Neuron (in vitro differentiated cells): Measurements from ENCODE around the gene HS6ST2.

ENCODE experiments used
- H2AFZ ChIP-seq: one replicate; pipeline ENCODE4 v1.6.1; 2013; ENCODE audit warnings: low read depth, mild to moderate bottlenecking, inconsistent platforms, low read length, moderate library complexity
- H3K27me3 ChIP-seq: one replicate; pipeline ENCODE4 v1.6.1; 2013; ENCODE audit warnings: low read length; ENCODE audit not compliant: insufficient read depth
- H3K36me3 ChIP-seq: one replicate; pipeline ENCODE4 v1.6.1; 2013; ENCODE audit warnings: low read length; ENCODE audit not compliant: insufficient read depth
- H3K4me1 ChIP-seq: one replicate; pipeline ENCODE4 v1.6.1; 2013; ENCODE audit warnings: low read length; ENCODE audit not compliant: insufficient read depth
- H3K4me3 ChIP-seq: 2 replicates; pipeline ENCODE4 v1.5.1; 2013; ENCODE audit warnings: mild to moderate bottlenecking, low read length, moderate library complexity
- H3K9me3 ChIP-seq: one replicate; pipeline ENCODE4 v1.6.1; 2013; ENCODE audit warnings: low read length

The HS6ST2 gene

DNA sequence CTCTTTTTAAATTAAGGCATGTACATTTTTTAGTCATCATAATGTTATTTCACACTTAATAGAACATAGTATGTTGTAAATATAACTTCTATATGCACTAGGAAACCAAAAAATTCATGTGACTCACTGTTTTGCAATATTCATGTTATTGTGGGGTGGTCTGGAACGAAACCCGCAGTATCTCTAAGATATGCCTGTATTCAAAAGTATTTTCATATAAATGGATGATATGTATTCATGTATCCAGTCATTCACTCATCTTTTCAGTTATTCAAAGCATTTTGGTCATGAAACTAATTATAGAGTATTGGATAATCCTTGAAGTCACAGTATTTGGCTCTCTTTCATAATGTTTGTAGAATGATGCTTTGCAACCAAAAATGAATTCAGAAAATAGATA, 168.1 kb downstream of the HS6ST2 start:
- Histone ChIP-seq H3K27me3 (no peaks in the 10 kb centered on the region), H3K36me3 (no peaks in the 10 kb centered on the region), H3K9me3 (no peaks in the 10 kb centered on the region), H3K4me3 (no peak overlapping the region), H2AFZ (no peak overlapping the region), H3K4me1 (peaks cover 1% of the 10 kb centered on the region)

GRCh38 chrX:132786217-132786616, 172.2 kb downstream of the HS6ST2 start:
- no peaks in the 10 kb centered on the region for H3K36me3 ChIP-seq
- H3K27me3 ChIP-seq = no peaks in the 10 kb centered on the region
- H3K4me3 ChIP-seq = no peak overlapping the region
- no peaks in the 10 kb centered on the region for H3K4me1 ChIP-seq
- H3K9me3 ChIP-seq = no peaks in the 10 kb centered on the region
- no peak overlapping the region for H2AFZ ChIP-seq

GRCh38 chrX:132778917-132779316, 179.5 kb downstream of the HS6ST2 start:
- H3K27me3 ChIP-seq = no peaks in the 10 kb centered on the region
- no peak overlapping the region for H2AFZ ChIP-seq
- H3K36me3 ChIP-seq = no peaks in the 10 kb centered on the region
- H3K4me1 ChIP-seq = no peaks in the 10 kb centered on the region
- H3K4me3 ChIP-seq = no peak overlapping the region
- H3K9me3 ChIP-seq = no peaks in the 10 kb centered on the region

- Histone ChIP-seq H3K36me3 (no peaks in the 10 kb centered on the region), H2AFZ (no peak overlapping the region), H3K4me3 (no peak overlapping the region)
These were observed 181.8 kb downstream of the HS6ST2 start for GRCh38 chrX:132776486-132777210.

DNA sequence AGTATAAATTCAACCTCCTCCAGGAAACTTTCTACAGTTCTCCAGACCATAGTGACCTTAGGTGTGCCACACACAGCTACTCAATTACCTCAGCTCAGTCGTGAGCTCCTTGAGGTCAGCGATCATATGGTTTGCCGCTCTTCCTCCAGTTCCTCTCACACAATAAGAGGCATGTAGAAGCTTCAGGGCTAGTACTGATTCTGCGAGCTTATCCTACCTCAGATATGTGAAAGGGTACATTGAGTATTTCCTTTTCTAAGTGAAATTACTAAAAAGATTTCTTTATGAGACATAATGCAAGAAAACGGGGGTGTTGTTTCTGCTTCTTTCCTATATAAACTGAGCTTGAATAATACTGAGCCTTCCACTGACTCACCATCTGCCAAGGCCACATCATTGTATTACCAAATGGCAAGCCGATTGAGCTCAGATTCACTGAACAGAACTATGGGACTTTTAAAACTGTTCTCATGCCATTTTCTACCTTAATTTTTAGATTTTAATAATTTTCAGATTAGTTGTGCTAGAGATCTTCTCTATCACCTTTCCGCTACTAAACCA, 183.1 kb downstream of the HS6ST2 start:
- Histone ChIP-seq H3K36me3 (no peaks in the 10 kb centered on the region), H3K4me3 (no peak overlapping the region), H3K4me1 (no peaks in the 10 kb centered on the region), H2AFZ (no peak overlapping the region), H3K9me3 (no peaks in the 10 kb centered on the region), H3K27me3 (no peaks in the 10 kb centered on the region)

More at GRCh38 chrX:132776486-132777210, 181.8 kb downstream of the HS6ST2 start:
- Histone ChIP-seq H3K4me1 (no peaks in the 10 kb centered on the region), H3K27me3 (no peaks in the 10 kb centered on the region), H3K9me3 (no peaks in the 10 kb centered on the region)

GRCh38 chrX:132774010-132774714, 184.3 kb downstream of the HS6ST2 start:
- Histone ChIP-seq H2AFZ (no peak overlapping the region), H3K4me3 (no peak overlapping the region)

DNA sequence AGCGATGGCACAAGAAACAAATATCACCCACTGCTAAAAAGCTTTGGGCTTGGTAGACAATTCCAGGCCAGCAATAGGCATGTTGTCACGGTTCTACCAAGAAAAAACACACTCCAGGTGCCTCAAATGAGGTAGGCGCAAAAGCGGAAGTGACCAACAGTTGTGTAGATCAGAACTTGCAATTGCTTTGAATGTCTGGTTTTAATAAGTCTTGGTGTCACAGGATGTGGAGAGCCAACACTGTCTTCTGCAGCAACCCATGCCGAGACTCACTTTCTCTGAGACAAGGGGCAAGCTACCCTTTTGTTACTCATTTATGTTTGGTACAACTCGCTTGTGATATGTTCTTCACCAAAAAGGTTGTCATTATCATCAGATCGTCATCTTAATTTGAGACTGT, 188.8 kb downstream of the HS6ST2 start:
- H3K4me1 ChIP-seq = peaks cover 5% of the 10 kb centered on the region
- H3K27me3 ChIP-seq = no peaks in the 10 kb centered on the region
- H3K36me3 ChIP-seq = no peaks in the 10 kb centered on the region
- no peak overlapping the region for H3K4me3 ChIP-seq
- H2AFZ ChIP-seq = no peak overlapping the region
- H3K9me3 ChIP-seq = no peaks in the 10 kb centered on the region

More at GRCh38 chrX:132774010-132774714, 184.3 kb downstream of the HS6ST2 start:
- Histone ChIP-seq H3K36me3 (no peaks in the 10 kb centered on the region), H3K9me3 (no peaks in the 10 kb centered on the region), H3K27me3 (no peaks in the 10 kb centered on the region), H3K4me1 (no peaks in the 10 kb centered on the region)

DNA sequence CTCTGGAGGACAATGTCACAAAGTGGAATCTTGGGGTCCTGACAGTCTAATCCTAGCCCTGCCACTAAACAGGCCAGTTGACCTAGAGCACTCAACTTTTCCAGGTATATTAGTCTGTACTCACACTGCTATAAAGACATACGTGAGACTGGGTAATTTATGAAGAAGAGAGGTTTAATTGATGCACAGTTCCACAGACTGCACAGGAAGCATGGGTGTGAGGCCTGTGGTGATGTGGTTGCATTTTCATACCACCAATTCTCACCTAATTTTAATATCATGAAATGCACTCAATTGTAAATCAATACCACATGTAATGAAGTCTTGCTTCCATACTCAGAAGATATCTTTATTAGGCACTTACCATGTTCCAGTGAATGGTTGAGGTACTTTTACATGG, 192.0 kb downstream of the HS6ST2 start:
- no peaks in the 10 kb centered on the region for H3K27me3 ChIP-seq
- no peak overlapping the region for H2AFZ ChIP-seq
- H3K36me3 ChIP-seq = no peaks in the 10 kb centered on the region
- no peak overlapping the region for H3K4me3 ChIP-seq
- H3K4me1 ChIP-seq = peaks cover 5% of the 10 kb centered on the region
- no peaks in the 10 kb centered on the region for H3K9me3 ChIP-seq

GRCh38 chrX:132763528-132763927, 194.9 kb downstream of the HS6ST2 start:
- Histone ChIP-seq H3K27me3 (no peaks in the 10 kb centered on the region), H3K4me3 (no peak overlapping the region), H3K36me3 (no peaks in the 10 kb centered on the region), H3K4me1 (peaks cover 13% of the 10 kb centered on the region), H3K9me3 (no peaks in the 10 kb centered on the region), H2AFZ (no peak overlapping the region)

- Histone ChIP-seq H3K27me3 (no peaks in the 10 kb centered on the region), H3K4me1 (peaks cover 17% of the 10 kb centered on the region), H3K36me3 (no peaks in the 10 kb centered on the region), H3K9me3 (no peaks in the 10 kb centered on the region), H3K4me3 (no peak overlapping the region), H2AFZ (no peak overlapping the region)
These were observed 199.7 kb downstream of the HS6ST2 start for GRCh38 chrX:132758759-132759158.

GRCh38 chrX:132757066-132757623, 201.3 kb downstream of the HS6ST2 start:
- H3K4me3 ChIP-seq = no peak overlapping the region
- no peaks in the 10 kb centered on the region for H3K36me3 ChIP-seq
- H3K27me3 ChIP-seq = no peaks in the 10 kb centered on the region
- peaks cover 17% of the 10 kb centered on the region for H3K4me1 ChIP-seq
- H2AFZ ChIP-seq = no peak overlapping the region
- H3K9me3 ChIP-seq = no peaks in the 10 kb centered on the region

- Histone ChIP-seq H3K27me3 (no peaks in the 10 kb centered on the region), H3K9me3 (no peaks in the 10 kb centered on the region), H2AFZ (no peak overlapping the region), H3K36me3 (no peaks in the 10 kb centered on the region), H3K4me3 (no peak overlapping the region), H3K4me1 (peaks cover 17% of the 10 kb centered on the region)
These were observed 202.0 kb downstream of the HS6ST2 start for GRCh38 chrX:132756439-132756838.

DNA sequence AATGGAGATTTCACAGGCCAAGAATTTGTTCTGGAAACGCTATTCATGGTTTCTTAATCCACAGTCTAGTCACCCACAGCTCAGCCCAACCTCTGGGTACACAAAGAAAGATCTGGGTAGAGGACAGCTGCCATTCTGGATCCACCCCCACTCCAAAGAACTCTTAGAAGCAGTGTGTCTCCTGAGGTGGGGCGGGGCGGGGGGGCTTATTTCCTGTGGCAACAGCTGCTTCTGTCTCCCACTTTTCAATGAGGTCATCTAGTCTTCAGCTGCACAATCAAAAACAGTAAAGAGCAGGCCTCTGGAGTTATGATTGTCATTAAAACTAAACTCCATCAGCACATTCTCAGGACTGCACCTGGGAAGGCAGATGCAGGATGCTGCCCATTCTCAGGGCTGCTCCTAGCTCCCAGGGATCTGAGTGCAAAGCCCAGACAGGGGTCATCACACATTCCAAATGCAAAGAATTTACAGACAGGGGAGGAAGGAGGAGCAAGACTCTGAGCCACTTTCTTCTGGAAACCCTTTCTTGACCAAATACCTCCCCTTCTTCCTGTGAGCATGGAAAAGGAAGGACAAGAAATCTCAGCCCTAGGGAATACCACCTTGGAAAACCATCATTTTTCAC, 207.3 kb downstream of the HS6ST2 start:
- Histone ChIP-seq H3K27me3 (no peaks in the 10 kb centered on the region), H3K4me1 (no peaks in the 10 kb centered on the region), H2AFZ (no peak overlapping the region), H3K36me3 (no peaks in the 10 kb centered on the region), H3K4me3 (no peak overlapping the region), H3K9me3 (no peaks in the 10 kb centered on the region)
